T-cell (primary cell): ENCODE data around the gene RBKS. TPM values are rescaled to one million over a fixed set of nuclear protein-coding genes. Genes with fewer than 3 reads are reported as not detected.
A peak's percentile ranks its signal among the peaks of the same experiment; 100 is the strongest.

Experiments
- ATAC-seq, 4 experiments: fragments of 200-7000 bp in 3 of 4; fragments of 150-1000 bp in 1 of 4; cut with Tn5 transposase; replicated peaks in 1 of 4; 1 replicate in 3 of 4; 2 replicates in 1 of 4; pipeline ENCODE4 v1.10.0; 2021; ENCODE audit warnings: moderate library complexity in 3 of 4, mild to moderate bottlenecking in 2 of 4, moderate number of reproducible peaks in 1 of 4
- CTCF ChIA-PET, 2 donors: fragments of 300-600 bp; sonication (Branson Sonifier 250); formaldehyde crosslinking; loops; one replicate each; lab custom pipeline; 2022; ENCODE audit warnings: antibody characterized with exemption in 2 of 2; lab: Charles Lee
- POLR2A ChIA-PET, 2 donors: fragments of 300-600 bp; sonication (Branson Sonifier 250); formaldehyde crosslinking; loops; one replicate each; lab custom pipeline; 2022; ENCODE audit warnings: antibody characterized with exemption in 2 of 2; lab: Charles Lee
- DNase-seq, 35 experiments: peaks; one replicate each; pipeline versions ENCODE4 v3.0.0 to v3.0.0-alpha.2; 2013 to 2023
- H3K27ac ChIP-seq: one replicate; pipeline ENCODE4 v1.5.1; 2013; ENCODE audit warnings: low read length
- H3K27me3 ChIP-seq, 2 experiments: replicated peaks in 1 of 2; 1 replicate in 1 of 2; 2 replicates in 1 of 2; pipeline versions ENCODE4 v1.6.1 to v1.7.0; 2013; ENCODE audit warnings: low read length in 1 of 2, mixed read lengths in 1 of 2; ENCODE audit not compliant: control insufficient read depth in 2 of 2, insufficient read depth in 2 of 2; ENCODE audit errors: extremely low read depth in 1 of 2
- H3K36me3 ChIP-seq, 2 donors: 1 replicate in 1 of 2; 2 replicates in 1 of 2; pipeline versions ENCODE4 v1.6.1 to v1.7.0; 2013; ENCODE audit warnings: low read length in 1 of 2; ENCODE audit not compliant: control insufficient read depth in 2 of 2, insufficient read depth in 1 of 2; ENCODE audit errors: extremely low read depth in 1 of 2
- H3K4me1 ChIP-seq, 2 experiments: 1 replicate in 1 of 2; 2 replicates in 1 of 2; pipeline versions ENCODE4 v1.6.1 to v1.7.0; 2013; ENCODE audit warnings: low read length in 2 of 2, mixed read lengths in 1 of 2; ENCODE audit not compliant: insufficient read depth in 2 of 2, control insufficient read depth in 1 of 2; ENCODE audit errors: extremely low read depth in 1 of 2
- H3K4me3 ChIP-seq, 2 donors: 1 replicate in 1 of 2; 2 replicates in 1 of 2; pipeline versions ENCODE4 v1.5.1 to v1.7.0; 2013; ENCODE audit warnings: mild to moderate bottlenecking in 2 of 2, low read length in 1 of 2, moderate library complexity in 1 of 2; ENCODE audit not compliant: control insufficient read depth in 1 of 2; ENCODE audit errors: extremely low read depth in 1 of 2
- H3K9me3 ChIP-seq: 2 replicates; pipeline ENCODE4 v1.7.0; 2013
- H3K27ac Mint-ChIP-seq, 2 donors: one replicate each; pipeline ENCODE4 v1.8.0; 2020 to 2021; ENCODE audit warnings: mild to moderate bottlenecking in 2 of 2, mixed read lengths in 2 of 2
- H3K27me3 Mint-ChIP-seq, 2 donors: one replicate each; pipeline ENCODE4 v1.8.0; 2021 to 2022; ENCODE audit warnings: mixed read lengths in 2 of 2
- H3K36me3 Mint-ChIP-seq: one replicate; pipeline ENCODE4 v1.8.0; 2021; ENCODE audit warnings: mixed read lengths
- H3K4me1 Mint-ChIP-seq, 3 donors: one replicate each; pipeline ENCODE4 v1.8.0; 2020 to 2022; ENCODE audit warnings: mixed read lengths in 3 of 3, mild to moderate bottlenecking in 1 of 3
- H3K4me3 Mint-ChIP-seq, 3 donors: one replicate each; pipeline ENCODE4 v1.8.0; 2020 to 2022; ENCODE audit warnings: mild to moderate bottlenecking in 3 of 3, mixed read lengths in 3 of 3, moderate library complexity in 3 of 3
- H3K9me3 Mint-ChIP-seq, 3 donors: one replicate each; pipeline ENCODE4 v1.8.0; 2020 to 2022; ENCODE audit warnings: mixed read lengths in 3 of 3
- WGBS: methylation state at CpG from one replicate; pipeline ENCODE4 v1.1.5; 2013; ENCODE audit warnings: missing lambda C conversion rate; ENCODE audit not compliant: insufficient coverage; 5-methylcytosine and 5-hydroxymethylcytosine counted together
- total RNA-seq, 35 experiments: library from RNA in 6 of 35; stranded (reverse) in 6 of 35; fragments of 120-200 nt in 1 of 35; gene quantifications; one replicate each; pipeline versions ENCODE4 v1.2.1 to v1.2.4 and lab custom pipeline; 2013 to 2026

The RBKS gene
- total RNA-seq, 5 donors from 2014 or later (not counting 1 experiment from before 2014, with no cell fraction given): 1.1 to 6.7 (median 1.5) TPM

- H3K27me3 Mint-ChIP-seq: no peaks in the 10 kb centered on the region
- Histone ChIP-seq H3K4me1 (no peaks in the 10 kb centered on the region), H3K9me3 (no peaks in the 10 kb centered on the region), H3K27me3 (no peaks in the 10 kb centered on the region), H3K27ac (no peak overlapping the region), H3K4me3 (no peak overlapping the region), H3K36me3 (no peaks in the 10 kb centered on the region)
- no peaks in the 10 kb centered on the region for H3K36me3 Mint-ChIP-seq
- DNase-seq (no peak), ATAC-seq (no peak)
- ChIA-PET CTCF (no interaction called here), POLR2A (no interaction called here)
- WGBS: no CpG with 5 or more reads among the region's 3 CpGs
- no peak overlapping the region for H3K27ac Mint-ChIP-seq
- no peaks in the 10 kb centered on the region for H3K9me3 Mint-ChIP-seq
- H3K4me1 Mint-ChIP-seq: no peaks in the 10 kb centered on the region
- H3K4me3 Mint-ChIP-seq: no peak overlapping the region
These were observed 80.4 kb downstream of the RBKS start for GRCh38 chr2:27809761-27810241.

GRCh38 chr2:27808984-27809383 is 81.2 kb downstream of the RBKS start:
- 100% methylated on average over 1 of the region's 3 CpGs for WGBS
- H3K4me1 Mint-ChIP-seq: no peaks in the 10 kb centered on the region

GRCh38 chr2:27808418-27808817 is 81.8 kb downstream of the RBKS start:
- no peak overlapping the region for H3K4me3 Mint-ChIP-seq
- WGBS: no CpG with 5 or more reads among the region's 2 CpGs
- H3K9me3 Mint-ChIP-seq: no peaks in the 10 kb centered on the region
- no peak for ATAC-seq
- H3K27me3 Mint-ChIP-seq: no peaks in the 10 kb centered on the region
- Histone ChIP-seq H3K27ac (no peak overlapping the region), H3K4me3 (no peak overlapping the region), H3K36me3 (no peaks in the 10 kb centered on the region), H3K27me3 (no peaks in the 10 kb centered on the region), H3K9me3 (no peaks in the 10 kb centered on the region), H3K4me1 (no peaks in the 10 kb centered on the region)
- POLR2A ChIA-PET: no interaction called here
- H3K27ac Mint-ChIP-seq: no peak overlapping the region
- DNase-seq: no peak
- H3K4me1 Mint-ChIP-seq: no peaks in the 10 kb centered on the region
- CTCF ChIA-PET: no interaction called here
- no peaks in the 10 kb centered on the region for H3K36me3 Mint-ChIP-seq

More at GRCh38 chr2:27808984-27809383, 81.2 kb downstream of the RBKS start:
- ATAC-seq (no peak), DNase-seq (no peak)
- no peaks in the 10 kb centered on the region for H3K27me3 Mint-ChIP-seq
- no peak overlapping the region for H3K27ac ChIP-seq
- ChIA-PET CTCF (no interaction called here), POLR2A (no interaction called here)
- no peak overlapping the region for H3K27ac Mint-ChIP-seq
- no peaks in the 10 kb centered on the region for H3K9me3 ChIP-seq
- no peak overlapping the region for H3K4me3 Mint-ChIP-seq
- H3K4me1 ChIP-seq: no peaks in the 10 kb centered on the region
- H3K4me3 ChIP-seq: no peak overlapping the region
- H3K36me3 Mint-ChIP-seq: no peaks in the 10 kb centered on the region
- no peaks in the 10 kb centered on the region for H3K9me3 Mint-ChIP-seq
- H3K36me3 ChIP-seq: no peaks in the 10 kb centered on the region
- no peaks in the 10 kb centered on the region for H3K27me3 ChIP-seq

- H3K4me3 Mint-ChIP-seq: no peak overlapping the region
- H3K27ac Mint-ChIP-seq: no peak overlapping the region
- ATAC-seq (no peak), DNase-seq (peak in 4 of 35 experiments; percentile 7 to 27 (median 8))
- Histone ChIP-seq H3K27me3 (no peaks in the 10 kb centered on the region), H3K36me3 (no peaks in the 10 kb centered on the region), H3K9me3 (no peaks in the 10 kb centered on the region), H3K27ac (no peak overlapping the region), H3K4me3 (no peak overlapping the region), H3K4me1 (no peaks in the 10 kb centered on the region)
- H3K36me3 Mint-ChIP-seq: no peaks in the 10 kb centered on the region
- H3K9me3 Mint-ChIP-seq: no peaks in the 10 kb centered on the region
- ChIA-PET CTCF (no interaction called here), POLR2A (no interaction called here)
- no CpG with 5 or more reads among the region's 4 CpGs for WGBS
- no peaks in the 10 kb centered on the region for H3K27me3 Mint-ChIP-seq
- H3K4me1 Mint-ChIP-seq: no peaks in the 10 kb centered on the region
These were observed 82.7 kb downstream of the RBKS start for GRCh38 chr2:27807476-27807875.

GRCh38 chr2:27806311-27807059 is 83.7 kb downstream of the RBKS start:
- Mint-ChIP-seq H3K4me1 (no peaks in the 10 kb centered on the region), H3K4me3 (no peak overlapping the region), H3K27ac (no peak overlapping the region), H3K27me3 (no peaks in the 10 kb centered on the region), H3K9me3 (no peaks in the 10 kb centered on the region), H3K36me3 (no peaks in the 10 kb centered on the region)
- CTCF ChIA-PET: no interaction called here
- Histone ChIP-seq H3K36me3 (no peaks in the 10 kb centered on the region), H3K4me1 (no peaks in the 10 kb centered on the region), H3K9me3 (no peaks in the 10 kb centered on the region), H3K27me3 (no peaks in the 10 kb centered on the region), H3K27ac (no peak overlapping the region), H3K4me3 (no peak overlapping the region)
- 100% methylated on average over 1 of the region's 5 CpGs for WGBS
- DNase-seq (no peak), ATAC-seq (no peak)
- POLR2A ChIA-PET: no interaction called here

GRCh38 chr2:27805180-27805579 is 85.0 kb downstream of the RBKS start:
- 50% methylated on average over 2 of the region's 3 CpGs for WGBS

More at GRCh38 chr2:27805180-27805579, 85.0 kb downstream of the RBKS start:
- DNase-seq: no peak
- Histone ChIP-seq H3K36me3 (no peaks in the 10 kb centered on the region), H3K4me3 (no peak overlapping the region), H3K9me3 (no peaks in the 10 kb centered on the region), H3K27me3 (no peaks in the 10 kb centered on the region), H3K27ac (no peak overlapping the region), H3K4me1 (no peaks in the 10 kb centered on the region)
- Mint-ChIP-seq H3K36me3 (no peaks in the 10 kb centered on the region), H3K27ac (no peak overlapping the region), H3K9me3 (no peaks in the 10 kb centered on the region), H3K4me1 (no peaks in the 10 kb centered on the region), H3K27me3 (no peaks in the 10 kb centered on the region), H3K4me3 (no peak overlapping the region)
- POLR2A ChIA-PET: interaction anchor here in 1 of 2 donors (0.6 kb wide), 1 partner anchor 54 kb away, joined by 4 read pairs; no protein-coding TSS in a partner anchor
- CTCF ChIA-PET: no interaction called here
- ATAC-seq: no peak
